IMR-90 (cell line): ENCODE data around the gene ATG9A. TPM values are rescaled to one million over a fixed set of nuclear protein-coding genes. Genes with fewer than 3 reads are reported as not detected.
A peak's percentile ranks its signal among the peaks of the same experiment; 100 is the strongest.

ENCODE experiments used
- ATAC-seq: fragments of 200-7000 bp; cut with Tn5 transposase; 2 replicates; pipeline ENCODE4 v1.9.1; 2020; ENCODE audit warnings: low read depth, mild to moderate bottlenecking, moderate library complexity
- BruUV-seq: library from RNA; stranded (reverse); fragments of 400-500 nt; replicated peaks from 2 replicates; lab custom pipeline; 2021; lab: Mats Ljungman, UMichigan
- CTCF ChIA-PET: fragments of 300-600 bp; formaldehyde crosslinking; extraction: SDS; loops from one replicate; lab custom pipeline; 2021; ENCODE audit warnings: antibody characterized with exemption; lab: Yijun Ruan, JAX
- POLR2A ChIA-PET: fragments of 300-600 bp; sonication (Branson Sonifier 250); formaldehyde crosslinking; loops from one replicate; lab custom pipeline; 2022; ENCODE audit warnings: antibody characterized with exemption; ENCODE audit not compliant: unreplicated experiment; lab: Charles Lee
- DNase-seq: peaks from one replicate; pipeline ENCODE4 v3.0.0; 2013
- H2AFZ ChIP-seq: replicated peaks from 2 replicates; pipeline ENCODE3; 2013; ENCODE audit warnings: low read length, mild to moderate bottlenecking; ENCODE audit not compliant: poor library complexity
- H2AK5ac ChIP-seq: 2 replicates; pipeline ENCODE4 v1.6.1; 2013; ENCODE audit warnings: low read depth, low read length, inconsistent platforms
- H2AK9ac ChIP-seq: replicated peaks from 2 replicates; pipeline ENCODE3; 2013; ENCODE audit warnings: mild to moderate bottlenecking, low read depth, low read length, moderate library complexity; ENCODE audit not compliant: poor library complexity
- H2BK120ac ChIP-seq: 2 replicates; pipeline ENCODE4 v1.6.1; 2013; ENCODE audit warnings: low read depth, low read length, inconsistent platforms
- H2BK15ac ChIP-seq: 3 replicates; pipeline ENCODE4 v1.6.1; 2013; ENCODE audit warnings: low read depth, low read length, inconsistent platforms
- H2BK20ac ChIP-seq: 2 replicates; pipeline ENCODE4 v1.6.1; 2013; ENCODE audit warnings: low read depth, mild to moderate bottlenecking, inconsistent platforms, low read length, moderate library complexity
- H2BK5ac ChIP-seq: 2 replicates; pipeline ENCODE4 v1.6.1; 2013; ENCODE audit warnings: mild to moderate bottlenecking, low read depth, low read length, inconsistent platforms; ENCODE audit not compliant: poor library complexity, severe bottlenecking
- H3K14ac ChIP-seq: replicated peaks from 2 replicates; pipeline ENCODE4 v1.6.1; 2013; ENCODE audit warnings: low read depth, low read length, inconsistent platforms
- H3K18ac ChIP-seq: 2 replicates; pipeline ENCODE4 v1.6.1; 2013; ENCODE audit warnings: low read depth, low read length, control low read depth
- H3K23ac ChIP-seq: 2 replicates; pipeline ENCODE4 v1.6.1; 2013; ENCODE audit warnings: low read depth, low read length, inconsistent platforms
- H3K27ac ChIP-seq: 2 replicates; pipeline ENCODE4 v1.5.1; 2013; ENCODE audit warnings: mild to moderate bottlenecking, control low read depth, low read length; ENCODE audit not compliant: insufficient read depth
- H3K27me3 ChIP-seq: 2 replicates; pipeline ENCODE4 v1.6.1; 2013; ENCODE audit warnings: low read length; ENCODE audit not compliant: control insufficient read depth, insufficient read depth
- H3K36me3 ChIP-seq: 2 replicates; pipeline ENCODE4 v1.6.1; 2013; ENCODE audit warnings: low read length, mixed read lengths; ENCODE audit not compliant: control insufficient read depth, insufficient read depth
- H3K4ac ChIP-seq: 2 replicates; pipeline ENCODE4 v1.6.1; 2013; ENCODE audit warnings: low read depth, low read length, inconsistent platforms
- H3K4me1 ChIP-seq: 2 replicates; pipeline ENCODE4 v1.6.1; 2013; ENCODE audit warnings: low read length, mixed read lengths; ENCODE audit not compliant: control insufficient read depth, insufficient read depth
- H3K4me2 ChIP-seq: 2 replicates; pipeline ENCODE4 v1.6.1; 2013; ENCODE audit warnings: low read depth, mild to moderate bottlenecking, control low read depth, low read length, moderate library complexity
- H3K4me3 ChIP-seq: 2 replicates; pipeline ENCODE4 v1.5.1; 2013; ENCODE audit warnings: low read depth, mild to moderate bottlenecking, control low read depth, low read length, moderate library complexity; ENCODE audit not compliant: insufficient read depth
- H3K56ac ChIP-seq: 2 replicates; pipeline ENCODE4 v1.6.1; 2013; ENCODE audit warnings: low read length, inconsistent platforms; ENCODE audit not compliant: insufficient read depth; ENCODE audit errors: extremely low read depth
- H3K79me1 ChIP-seq, 2 experiments: 2 replicates each; pipeline ENCODE4 v1.6.1; 2013; ENCODE audit warnings: low read length in 2 of 2, inconsistent platforms in 1 of 2, low read depth in 1 of 2
- H3K9ac ChIP-seq: 2 replicates; pipeline ENCODE4 v1.6.1; 2013; ENCODE audit warnings: low read depth, low read length, control low read depth
- H3K9me1 ChIP-seq: 2 replicates; pipeline ENCODE4 v1.6.1; 2013; ENCODE audit warnings: low read length, inconsistent platforms; ENCODE audit not compliant: insufficient read depth
- H3K9me3 ChIP-seq: 2 replicates; pipeline ENCODE4 v1.6.1; 2013; ENCODE audit warnings: low read length; ENCODE audit not compliant: control insufficient read depth, insufficient read depth
- H4K20me1 ChIP-seq: 2 replicates; pipeline ENCODE4 v1.6.1; 2013; ENCODE audit warnings: low read length, inconsistent platforms; ENCODE audit not compliant: insufficient read depth
- H4K5ac ChIP-seq: 2 replicates; pipeline ENCODE4 v1.6.1; 2013; ENCODE audit warnings: mild to moderate bottlenecking, low read depth, low read length, control low read depth
- H4K8ac ChIP-seq, 2 experiments: 2 replicates each; pipeline ENCODE4 v1.6.1; 2013; ENCODE audit warnings: low read depth in 2 of 2, low read length in 2 of 2, control low read depth in 1 of 2, inconsistent platforms in 1 of 2
- H4K91ac ChIP-seq: 2 replicates; pipeline ENCODE4 v1.6.1; 2013; ENCODE audit warnings: low read depth, low read length, inconsistent platforms; ENCODE audit not compliant: insufficient read depth
- CEBPB ChIP-seq: IDR thresholded peaks from 2 replicates; pipeline ENCODE4 v1.6.1; 2012; ENCODE audit warnings: low read depth, low read length, improper control_type of control experiment
- CTCF ChIP-seq: conservative IDR thresholded peaks from 2 replicates; pipeline ENCODE4 v1.5.1; 2012; ENCODE audit warnings: mild to moderate bottlenecking, low read depth, low read length, improper control_type of control experiment
- FOS ChIP-seq: fragments of 150-350 bp; IDR thresholded peaks from 2 replicates; pipeline ENCODE4 v1.6.1; 2016; ENCODE audit warnings: low read depth, low read length
- MAZ ChIP-seq: IDR thresholded peaks from 2 replicates; pipeline ENCODE4 v1.6.1; 2012; ENCODE audit warnings: low read depth, mild to moderate bottlenecking, low read length, improper control_type of control experiment, moderate library complexity, borderline replicate concordance
- POLR2A ChIP-seq: IDR thresholded peaks from 2 replicates; pipeline ENCODE4 v1.6.1; 2012; ENCODE audit warnings: mild to moderate bottlenecking, low read depth, low read length
- RFX5 ChIP-seq: IDR thresholded peaks from 2 replicates; pipeline ENCODE4 v1.8.0; 2012; ENCODE audit warnings: low read depth, mild to moderate bottlenecking, low read length, moderate library complexity
- WGBS, 2 experiments: methylation state at CpG; one replicate each; pipeline versions ENCODE4 v1.1.5 to v1.1.7; 2013; ENCODE audit warnings: missing lambda C conversion rate in 2 of 2; ENCODE audit not compliant: insufficient read length in 1 of 2; ENCODE audit errors: extremely low coverage in 2 of 2; 5-methylcytosine and 5-hydroxymethylcytosine counted together
- dilution Hi-C: fragments of 300-500 bp; cut with HindIII; formaldehyde crosslinking; loops from one replicate; pipeline ENCODE4 v1.14.3; 2018; ENCODE audit warnings: low sequenced_read_pairs; ENCODE audit not compliant: unreplicated experiment
- in situ Hi-C: fragments of 300-500 bp; cut with MboI; formaldehyde crosslinking; loops from 3 replicates; pipeline ENCODE4 v1.14.3; 2019; ENCODE audit warnings: low sequenced_read_pairs, inconsistent platforms, mixed read lengths
- intact Hi-C: fragments of 100-400 bp; cut with micrococcal nuclease; formaldehyde crosslinking; loops from 2 replicates; pipeline ENCODE4 v1.10.0; 2022
- polyA plus RNA-seq, 3 experiments: library from polyadenylated mRNA; depleted of rRNA; stranded (reverse); fragments of >200 nt; gene quantifications; 2 replicates each; pipeline ENCODE4 v1.2.3, GENCODE V29; 2012; ENCODE audit warnings: low replicate concordance in 1 of 3
- total RNA-seq: library from RNA; depleted of rRNA; stranded (reverse); fragments of >200 nt; gene quantifications from 2 replicates; pipeline ENCODE4 v1.2.3, GENCODE V29; 2012

The ATG9A gene
- total and polyA plus RNA-seq, 2 of the 4 experiments (the other 2 are of a cell fraction): 35.1 to 58.3 TPM

- TF ChIP-seq MAZ: peak; percentile 58; the same call in 1 of the 2 replicates
- TF ChIP-seq CTCF: no peak
- no peak for TF ChIP-seq CEBPB
- TF ChIP-seq RFX5: no peak
- peak; percentile 80 for TF ChIP-seq POLR2A
- no peak for TF ChIP-seq FOS
- H3K23ac ChIP-seq: peak within 1 kb of the TSS; percentile 45; the same call in 1 of the 2 replicates
- in situ Hi-C loops (no loop called here), intact Hi-C loops (no loop called here), dilution Hi-C loops (no loop called here)
- no peak within 1 kb of the TSS for H2BK20ac ChIP-seq
- H3K4me1 ChIP-seq: peaks cover 34% of the 10 kb centered on the region
- peaks cover 0 to 2% of the 10 kb centered on the region in 2 experiments; a peak in 1 of 4 replicates for H3K79me1 ChIP-seq
- 1% methylated on average over 27 of the region's 76 CpGs; no CpG with 5 or more reads in 1 of the 2 experiments for WGBS, 2 experiments
- H3K27me3 ChIP-seq: peaks cover 16% of the 10 kb centered on the region
- no peak within 1 kb of the TSS for H2BK5ac ChIP-seq
- 0 out of 2 replicates have a peak, but pooled peaks cover 8% of the 10 kb centered on the region for H4K20me1 ChIP-seq
- H2BK15ac ChIP-seq: no peak within 1 kb of the TSS
- no peaks in the 10 kb centered on the region for H3K9me3 ChIP-seq
- no peak within 1 kb of the TSS for H3K56ac ChIP-seq
- H4K5ac ChIP-seq: no peak within 1 kb of the TSS; the same call in 1 of the 2 replicates
- ChIA-PET CTCF (interaction anchor here (0.6 to 1.2 kb wide), 2 partner anchors 10 to 24 kb away, joined by 3 to 4 read pairs; no protein-coding TSS in a partner anchor), POLR2A (interaction anchor here (0.6 kb wide), 1 partner anchor 34 kb away, joined by 9 read pairs; no protein-coding TSS in a partner anchor)
- H3K4me3 ChIP-seq: peak within 1 kb of the TSS; percentile 57
- peaks cover 5% of the 10 kb centered on the region; the same call in 1 of the 2 replicates for H3K36me3 ChIP-seq
- peak within 1 kb of the TSS; percentile 25; the same call in 1 of the 2 replicates for H3K4ac ChIP-seq
- peak within 1 kb of the TSS in 1 of 2 experiments; percentile 40; a peak in 1 of 4 replicates for H4K8ac ChIP-seq
- H4K91ac ChIP-seq: no peak within 1 kb of the TSS
- peak within 1 kb of the TSS; percentile 93 for H2AFZ ChIP-seq
- H3K4me2 ChIP-seq: peak within 1 kb of the TSS; percentile 96
- H3K14ac ChIP-seq: no peak within 1 kb of the TSS
- H2AK5ac ChIP-seq: peak within 1 kb of the TSS; percentile 50; the same call in 1 of the 2 replicates
- H3K18ac ChIP-seq: no peak within 1 kb of the TSS
- no peak within 1 kb of the TSS; the same call in 1 of the 2 replicates for H3K27ac ChIP-seq
- peak within 1 kb of the TSS; percentile 81 for H2AK9ac ChIP-seq
- H3K9me1 ChIP-seq: peaks cover 17% of the 10 kb centered on the region
- peak within 1 kb of the TSS; percentile 19; the same call in 1 of the 2 replicates for H2BK120ac ChIP-seq
- peak; percentile 83 for ATAC-seq
- H3K9ac ChIP-seq: peak within 1 kb of the TSS; percentile 3; the same call in 1 of the 2 replicates
- DNase-seq: peak; percentile 37
- BruUV-seq: no TSS peak
Measured at GRCh38 chr2:219253753-219254589, 24.5 kb upstream of the ATG9A start, which contains the start of gene TUBA4A. Gene TUBA4A, minus strand, starts transcription at chr2:219253918. Its CDS starts 60 bp downstream, at chr2:219253858.
